Bone marrow (tissue), 2 donors: ENCODE measurements around the gene MSI2.
A peak's percentile ranks its signal among the peaks of the same experiment; 100 is the strongest.

Source experiments
- DNase-seq, 2 donors: peaks; one replicate each; lab custom pipeline; 2025; lab: John Stamatoyannopoulos, UW

The MSI2 gene

GRCh38 chr17:57541049-57541448 is 284.7 kb downstream of the MSI2 start:
- DNase-seq = no peak

GRCh38 chr17:57541472-57542394 is 285.4 kb downstream of the MSI2 start:
- no peak for DNase-seq

GRCh38 chr17:57542510-57542909 is 286.2 kb downstream of the MSI2 start:
- no peak for DNase-seq

GRCh38 chr17:57543230-57543629 is 286.9 kb downstream of the MSI2 start:
- DNase-seq = no peak

GRCh38 chr17:57544401-57544800 is 288.1 kb downstream of the MSI2 start:
- DNase-seq = no peak

GRCh38 chr17:57544834-57545463 is 288.6 kb downstream of the MSI2 start:
- DNase-seq = no peak

GRCh38 chr17:57545731-57546342 is 289.5 kb downstream of the MSI2 start:
- DNase-seq = no peak

GRCh38 chr17:57548421-57549410 is 292.4 kb downstream of the MSI2 start:
- no peak for DNase-seq

GRCh38 chr17:57549468-57549867 is 293.1 kb downstream of the MSI2 start:
- DNase-seq = no peak

GRCh38 chr17:57550016-57550415 is 293.7 kb downstream of the MSI2 start:
- DNase-seq = no peak

- no peak for DNase-seq
Observed at GRCh38 chr17:57550668-57551315, 294.5 kb downstream of the MSI2 start.

GRCh38 chr17:57551321-57552079 is 295.2 kb downstream of the MSI2 start:
- no peak for DNase-seq

GRCh38 chr17:57552114-57552624 is 295.8 kb downstream of the MSI2 start:
- no peak for DNase-seq

GRCh38 chr17:57553526-57553925 is 297.2 kb downstream of the MSI2 start:
- DNase-seq = no peak

- DNase-seq = peak in 1 of 2 donors; percentile 36
Observed at GRCh38 chr17:57553991-57554825, 297.9 kb downstream of the MSI2 start.

- DNase-seq = no peak
Observed at GRCh38 chr17:57554826-57555635, 298.7 kb downstream of the MSI2 start.

- DNase-seq = no peak
Observed at GRCh38 chr17:57555636-57556175, 299.4 kb downstream of the MSI2 start.

- DNase-seq = no peak
Observed at GRCh38 chr17:57556320-57556719, 300.0 kb downstream of the MSI2 start.
